22Rv1 (cell line): Measurements from ENCODE around the gene FUT2.

Source experiments
- CTCF ChIP-seq: fragments of 450-650 bp; IDR thresholded peaks from 2 replicates; pipeline ENCODE4 v1.5.1; 2017; ENCODE audit warnings: mild to moderate bottlenecking
- ZFX ChIP-seq: fragments of 450-650 bp; IDR thresholded peaks from 2 replicates; pipeline ENCODE4 v1.6.1; 2017; ENCODE audit warnings: antibody characterized with exemption, borderline replicate concordance

GRCh38 chr19:48651683-48652048 is 44.1 kb upstream of the FUT2 start:
- TF ChIP-seq CTCF (no peak), ZFX (no peak)
